Panc1 (cell line): ENCODE measurements around the gene HMCES.

Source experiments
- POLR2AphosphoS5 ChIP-seq: IDR thresholded peaks from 2 replicates; pipeline ENCODE4 v1.6.1; 2012; ENCODE audit warnings: mild to moderate bottlenecking, low read depth, low read length, moderate library complexity
- SIN3A ChIP-seq: IDR thresholded peaks from 2 replicates; pipeline ENCODE4 v1.6.1; 2012; ENCODE audit warnings: low read depth, mild to moderate bottlenecking, low read length, moderate library complexity, borderline replicate concordance; ENCODE audit not compliant: insufficient read depth
- TCF7L2 ChIP-seq: IDR thresholded peaks from 2 replicates; pipeline ENCODE4 v1.6.1; 2011; ENCODE audit warnings: mild to moderate bottlenecking, low read depth, low read length, inconsistent platforms
- TF ChIP-seq, protein P1 (sequence below): fragments of 450-650 bp; IDR thresholded peaks from 2 replicates; pipeline ENCODE4 v1.5.1; 2017; ENCODE audit warnings: mild to moderate bottlenecking
- TF ChIP-seq, protein P2 (sequence below), 2 experiments: IDR thresholded peaks; 2 replicates each; pipeline ENCODE4 v1.6.1; 2011 to 2012; ENCODE audit warnings: low read depth in 2 of 2, control low read depth in 1 of 2, low read length in 1 of 2, mild to moderate bottlenecking in 1 of 2, moderate library complexity in 1 of 2; ENCODE audit not compliant: insufficient read depth in 1 of 2

DNA sequence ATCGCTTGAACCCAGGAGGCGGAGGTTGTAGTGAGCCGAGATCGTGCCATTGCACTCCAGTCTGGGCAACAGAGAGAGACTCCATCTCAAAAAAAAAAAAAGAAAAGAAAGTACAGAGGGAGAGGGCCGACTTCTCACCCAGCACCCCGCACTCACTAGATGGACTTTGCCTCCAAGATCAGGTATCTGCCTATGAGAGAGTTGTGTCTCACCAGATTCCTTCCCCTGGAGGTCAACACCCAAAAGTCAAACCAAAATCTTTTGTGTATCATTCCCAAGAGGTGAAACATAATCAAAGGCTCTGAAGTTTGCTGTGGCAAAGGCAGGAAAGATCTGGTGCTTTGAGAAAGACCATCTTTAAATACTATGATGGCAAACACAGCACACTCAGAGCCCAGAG lies 51.2 kb downstream of the HMCES start:
- TF ChIP-seq, protein P1, sequence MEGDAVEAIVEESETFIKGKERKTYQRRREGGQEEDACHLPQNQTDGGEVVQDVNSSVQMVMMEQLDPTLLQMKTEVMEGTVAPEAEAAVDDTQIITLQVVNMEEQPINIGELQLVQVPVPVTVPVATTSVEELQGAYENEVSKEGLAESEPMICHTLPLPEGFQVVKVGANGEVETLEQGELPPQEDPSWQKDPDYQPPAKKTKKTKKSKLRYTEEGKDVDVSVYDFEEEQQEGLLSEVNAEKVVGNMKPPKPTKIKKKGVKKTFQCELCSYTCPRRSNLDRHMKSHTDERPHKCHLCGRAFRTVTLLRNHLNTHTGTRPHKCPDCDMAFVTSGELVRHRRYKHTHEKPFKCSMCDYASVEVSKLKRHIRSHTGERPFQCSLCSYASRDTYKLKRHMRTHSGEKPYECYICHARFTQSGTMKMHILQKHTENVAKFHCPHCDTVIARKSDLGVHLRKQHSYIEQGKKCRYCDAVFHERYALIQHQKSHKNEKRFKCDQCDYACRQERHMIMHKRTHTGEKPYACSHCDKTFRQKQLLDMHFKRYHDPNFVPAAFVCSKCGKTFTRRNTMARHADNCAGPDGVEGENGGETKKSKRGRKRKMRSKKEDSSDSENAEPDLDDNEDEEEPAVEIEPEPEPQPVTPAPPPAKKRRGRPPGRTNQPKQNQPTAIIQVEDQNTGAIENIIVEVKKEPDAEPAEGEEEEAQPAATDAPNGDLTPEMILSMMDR: no peak
- TF ChIP-seq POLR2AphosphoS5 (no peak), SIN3A (no peak), TCF7L2 (no peak)
- TF ChIP-seq, protein P2, sequence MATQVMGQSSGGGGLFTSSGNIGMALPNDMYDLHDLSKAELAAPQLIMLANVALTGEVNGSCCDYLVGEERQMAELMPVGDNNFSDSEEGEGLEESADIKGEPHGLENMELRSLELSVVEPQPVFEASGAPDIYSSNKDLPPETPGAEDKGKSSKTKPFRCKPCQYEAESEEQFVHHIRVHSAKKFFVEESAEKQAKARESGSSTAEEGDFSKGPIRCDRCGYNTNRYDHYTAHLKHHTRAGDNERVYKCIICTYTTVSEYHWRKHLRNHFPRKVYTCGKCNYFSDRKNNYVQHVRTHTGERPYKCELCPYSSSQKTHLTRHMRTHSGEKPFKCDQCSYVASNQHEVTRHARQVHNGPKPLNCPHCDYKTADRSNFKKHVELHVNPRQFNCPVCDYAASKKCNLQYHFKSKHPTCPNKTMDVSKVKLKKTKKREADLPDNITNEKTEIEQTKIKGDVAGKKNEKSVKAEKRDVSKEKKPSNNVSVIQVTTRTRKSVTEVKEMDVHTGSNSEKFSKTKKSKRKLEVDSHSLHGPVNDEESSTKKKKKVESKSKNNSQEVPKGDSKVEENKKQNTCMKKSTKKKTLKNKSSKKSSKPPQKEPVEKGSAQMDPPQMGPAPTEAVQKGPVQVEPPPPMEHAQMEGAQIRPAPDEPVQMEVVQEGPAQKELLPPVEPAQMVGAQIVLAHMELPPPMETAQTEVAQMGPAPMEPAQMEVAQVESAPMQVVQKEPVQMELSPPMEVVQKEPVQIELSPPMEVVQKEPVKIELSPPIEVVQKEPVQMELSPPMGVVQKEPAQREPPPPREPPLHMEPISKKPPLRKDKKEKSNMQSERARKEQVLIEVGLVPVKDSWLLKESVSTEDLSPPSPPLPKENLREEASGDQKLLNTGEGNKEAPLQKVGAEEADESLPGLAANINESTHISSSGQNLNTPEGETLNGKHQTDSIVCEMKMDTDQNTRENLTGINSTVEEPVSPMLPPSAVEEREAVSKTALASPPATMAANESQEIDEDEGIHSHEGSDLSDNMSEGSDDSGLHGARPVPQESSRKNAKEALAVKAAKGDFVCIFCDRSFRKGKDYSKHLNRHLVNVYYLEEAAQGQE (IDR thresholded peaks at IDR 0.05; ENCODE audit: insufficient read depth in 1 of 2, low read depth in 2 of 2, low read length in 1 of 2): no peak
